HG02852 (cell line): Measurements from ENCODE around the gene CEL.
"Not testable (repeated sequence)": the region's sequence is repeated elsewhere in the genome, so short reads cannot be mapped to it uniquely, and the experiment has no call there.

Experiments
- ATAC-seq: cut with Tn5 transposase; IDR thresholded peaks from one replicate; pipeline ENCODE4 v1.9.1; 2021; ENCODE audit warnings: mild to moderate bottlenecking, moderate library complexity; ENCODE audit not compliant: unreplicated experiment

Gene CEL

GRCh38 chr9:133061764-133062145, at the start of gene CEL:
TSS of gene CEL (plus strand) at chr9:133061981. CDS start at chr9:133062003, 22 bp downstream.
- ATAC-seq: not testable (repeated sequence)

- no peak for ATAC-seq
Observed at GRCh38 chr9:133014696-133015095, 47.1 kb upstream of the CEL start.

GRCh38 chr9:133023117-133023890, 38.5 kb upstream of the CEL start:
- ATAC-seq: no peak

GRCh38 chr9:133026426-133026825, 35.4 kb upstream of the CEL start:
- ATAC-seq: no peak

- ATAC-seq: no peak
Observed at GRCh38 chr9:133027134-133027533, 34.6 kb upstream of the CEL start.

GRCh38 chr9:133028221-133028620, 33.6 kb upstream of the CEL start:
- no peak for ATAC-seq

- peak; percentile 7 for ATAC-seq
Observed at GRCh38 chr9:133029994-133030316, 31.8 kb upstream of the CEL start.

- ATAC-seq: peak; percentile 96
Observed at GRCh38 chr9:133030317-133031129, 31.3 kb upstream of the CEL start, which contains the start of gene GTF3C5. TSS of gene GTF3C5 (plus strand) at chr9:133030997. CDS start at chr9:133031012, 15 bp downstream.

- no peak for ATAC-seq
Observed at GRCh38 chr9:133031130-133031422, 30.7 kb upstream of the CEL start.

- ATAC-seq: no peak
Observed at GRCh38 chr9:133031496-133031911, 30.3 kb upstream of the CEL start.

- no peak for ATAC-seq
Observed at GRCh38 chr9:133032171-133032570, 29.6 kb upstream of the CEL start.

- ATAC-seq: no peak
Observed at GRCh38 chr9:133035669-133036068, 26.1 kb upstream of the CEL start.

- ATAC-seq: no peak
Observed at GRCh38 chr9:133037775-133038515, 23.8 kb upstream of the CEL start.

GRCh38 chr9:133040892-133041479, 20.8 kb upstream of the CEL start:
- ATAC-seq: not testable (repeated sequence)

- ATAC-seq: no peak
Observed at GRCh38 chr9:133041958-133042357, 19.8 kb upstream of the CEL start.

GRCh38 chr9:133042676-133043075, 19.1 kb upstream of the CEL start:
- ATAC-seq: no peak

GRCh38 chr9:133043449-133044035, 18.2 kb upstream of the CEL start:
- no peak for ATAC-seq

- no peak for ATAC-seq
Observed at GRCh38 chr9:133044125-133044524, 17.7 kb upstream of the CEL start.

GRCh38 chr9:133044661-133045060, 17.1 kb upstream of the CEL start:
- no peak for ATAC-seq

- no peak for ATAC-seq
Observed at GRCh38 chr9:133045132-133045531, 16.6 kb upstream of the CEL start.
